ENCODE measurements around the gene RUNDC1.

Gene RUNDC1

DNA sequence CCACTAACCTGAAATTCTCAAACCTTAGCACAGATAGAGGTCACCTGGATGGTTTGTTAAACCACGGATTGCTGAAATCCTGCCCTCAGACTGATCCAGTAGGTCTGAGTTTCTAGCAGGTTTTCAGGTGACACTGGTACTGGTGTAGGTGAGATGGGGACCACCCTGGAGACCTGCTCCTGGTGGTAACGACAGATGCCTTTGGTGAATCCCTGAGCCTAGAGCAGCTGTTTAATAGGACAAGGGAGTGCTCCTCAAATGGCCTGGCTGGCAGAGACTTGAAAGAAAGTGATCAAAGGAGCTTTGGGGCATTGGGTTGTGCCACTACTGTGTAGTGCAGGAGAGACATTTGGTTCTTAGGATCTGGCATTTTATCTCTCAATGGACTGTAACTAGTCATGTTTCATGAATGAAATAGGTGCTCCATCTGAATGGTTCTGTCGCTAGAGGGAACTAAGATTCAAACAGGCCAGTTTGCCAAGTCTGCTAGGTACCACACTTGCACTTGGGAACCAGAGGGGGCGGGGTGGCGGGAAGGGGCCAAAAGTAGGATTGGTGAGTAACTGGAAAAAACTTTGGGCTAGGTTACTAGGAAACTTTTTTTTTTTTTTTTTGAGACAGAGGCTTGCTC is 23.3 kb downstream of the RUNDC1 start:
- Histone ChIP-seq H3K36me3 (ENCODE audit: insufficient read depth, low read length) (peaks cover 50% of the 10 kb centered on the region), H3K4me2 (ENCODE audit: insufficient read depth, low read length) (no peak overlapping the region), H3K4me1 (ENCODE audit: insufficient read depth, low read length) (peaks cover 30% of the 10 kb centered on the region)

DNA sequence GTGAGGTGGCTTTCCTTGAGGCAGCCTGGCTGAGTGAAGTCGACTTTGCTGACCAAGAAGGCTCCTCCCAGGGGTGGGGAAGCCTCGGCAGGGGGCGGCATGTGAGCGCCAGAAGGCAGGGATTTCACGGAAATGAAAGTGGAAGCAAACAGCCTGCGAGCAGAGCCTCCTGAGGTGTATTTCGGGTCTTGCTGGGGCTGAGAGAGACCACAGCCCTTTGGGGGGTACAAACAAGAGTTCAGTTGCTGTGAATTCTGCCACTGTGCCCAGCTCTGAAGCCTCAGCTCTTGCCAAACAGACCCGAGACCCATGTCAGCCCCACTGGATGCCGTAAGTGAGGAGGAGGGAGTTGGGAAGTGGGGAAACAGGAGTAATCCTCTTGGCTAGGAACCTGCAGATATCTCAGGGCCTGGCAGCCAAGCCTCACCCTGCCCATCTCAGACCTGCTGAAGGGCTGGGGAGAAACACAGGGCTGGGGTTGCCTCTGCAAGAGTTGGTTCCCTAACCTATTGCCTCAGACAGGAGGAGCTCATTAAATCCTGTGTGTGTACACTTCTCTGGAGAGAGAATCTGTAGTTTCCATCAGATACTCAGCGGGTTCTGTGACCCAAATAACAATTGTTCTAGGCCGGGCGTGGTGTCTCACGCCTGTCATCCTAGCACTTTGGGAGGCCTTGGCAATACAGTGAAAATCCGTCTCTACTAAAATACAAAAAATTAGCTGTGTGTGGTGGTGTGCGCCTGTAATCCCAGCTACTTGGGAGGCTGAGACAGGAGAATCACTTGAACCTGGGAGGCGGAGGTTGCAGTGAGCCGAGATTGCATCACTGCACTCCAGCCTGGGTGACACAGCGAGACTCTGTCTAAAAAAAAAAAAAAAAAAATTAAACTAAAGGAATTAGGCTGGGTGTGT is 26.5 kb downstream of the RUNDC1 start, which contains the start of gene IFI35:
IFI35 (plus strand) TSS at position 146 of the 913 bp plus-strand sequence; CDS start at position 310, 164 bp downstream.
- H3K36me3 ChIP-seq (ENCODE audit: insufficient read depth, low read length), result peaks cover 21% of the 10 kb centered on the region
- DNase-seq, result peak; percentile 92
- 0 out of 2 replicates have a peak, but pooled peaks cover 5% of the 10 kb centered on the region for H3K79me2 ChIP-seq (ENCODE audit: insufficient read depth, low read length)
- H2AFZ ChIP-seq (ENCODE audit: low read depth, low read length), result peak within 1 kb of the TSS; percentile 89
- H3K4me1 ChIP-seq (ENCODE audit: insufficient read depth, low read length), result peaks cover 15% of the 10 kb centered on the region
- peak within 1 kb of the TSS; percentile 69 for H3K9ac ChIP-seq (ENCODE audit: low read depth, low read length)
- H3K4me2 ChIP-seq (ENCODE audit: insufficient read depth, low read length), result peak within 1 kb of the TSS; percentile 72
- H4K20me1 ChIP-seq (ENCODE audit: insufficient read depth, low read length), result no peaks in the 10 kb centered on the region
- no peaks in the 10 kb centered on the region for H3K9me3 ChIP-seq (ENCODE audit: insufficient read depth, low read length, severe bottlenecking)
- ATAC-seq (ENCODE audit: insufficient read depth, low read depth), result peak; percentile 98
- H3K27ac ChIP-seq (ENCODE audit: low read length), result peak within 1 kb of the TSS; percentile 92
- peak within 1 kb of the TSS; percentile 32 to 65; a peak in 3 of 4 replicates for H3K4me3 ChIP-seq (ENCODE audit: low read depth in 1 of 2, low read length in 2 of 2)
- no peaks in the 10 kb centered on the region for H3K27me3 ChIP-seq (ENCODE audit: insufficient read depth, low read length, poor library complexity)
- TF ChIP-seq, protein P1, sequence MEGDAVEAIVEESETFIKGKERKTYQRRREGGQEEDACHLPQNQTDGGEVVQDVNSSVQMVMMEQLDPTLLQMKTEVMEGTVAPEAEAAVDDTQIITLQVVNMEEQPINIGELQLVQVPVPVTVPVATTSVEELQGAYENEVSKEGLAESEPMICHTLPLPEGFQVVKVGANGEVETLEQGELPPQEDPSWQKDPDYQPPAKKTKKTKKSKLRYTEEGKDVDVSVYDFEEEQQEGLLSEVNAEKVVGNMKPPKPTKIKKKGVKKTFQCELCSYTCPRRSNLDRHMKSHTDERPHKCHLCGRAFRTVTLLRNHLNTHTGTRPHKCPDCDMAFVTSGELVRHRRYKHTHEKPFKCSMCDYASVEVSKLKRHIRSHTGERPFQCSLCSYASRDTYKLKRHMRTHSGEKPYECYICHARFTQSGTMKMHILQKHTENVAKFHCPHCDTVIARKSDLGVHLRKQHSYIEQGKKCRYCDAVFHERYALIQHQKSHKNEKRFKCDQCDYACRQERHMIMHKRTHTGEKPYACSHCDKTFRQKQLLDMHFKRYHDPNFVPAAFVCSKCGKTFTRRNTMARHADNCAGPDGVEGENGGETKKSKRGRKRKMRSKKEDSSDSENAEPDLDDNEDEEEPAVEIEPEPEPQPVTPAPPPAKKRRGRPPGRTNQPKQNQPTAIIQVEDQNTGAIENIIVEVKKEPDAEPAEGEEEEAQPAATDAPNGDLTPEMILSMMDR (IDR thresholded peaks at IDR 0.05; ENCODE audit: borderline replicate concordance, extremely low read depth, low read length, poor library complexity, severe bottlenecking), result peak; percentile 86
- no peak for TF ChIP-seq EZH2 (IDR thresholded peaks at IDR 0.05; ENCODE audit: borderline replicate concordance, low read depth, low read length, severe bottlenecking)

More for the DNA sequence above, 23.3 kb downstream of the RUNDC1 start:
- H3K27me3 ChIP-seq (ENCODE audit: insufficient read depth, low read length, poor library complexity), result no peaks in the 10 kb centered on the region
- peaks cover 22% of the 10 kb centered on the region for H3K79me2 ChIP-seq (ENCODE audit: insufficient read depth, low read length)
- DNase-seq (no peak), ATAC-seq (ENCODE audit: insufficient read depth, low read depth) (no peak)
- no peak overlapping the region for H2AFZ ChIP-seq (ENCODE audit: low read depth, low read length)
- H3K27ac ChIP-seq (ENCODE audit: low read length), result no peak overlapping the region
- H3K4me3 ChIP-seq (ENCODE audit: low read depth in 1 of 2, low read length in 2 of 2), result no peak overlapping the region
- H4K20me1 ChIP-seq (ENCODE audit: insufficient read depth, low read length), result peaks cover 22% of the 10 kb centered on the region
- H3K9ac ChIP-seq (ENCODE audit: low read depth, low read length), result no peak overlapping the region; the same call in 1 of the 2 replicates
- no peaks in the 10 kb centered on the region for H3K9me3 ChIP-seq (ENCODE audit: insufficient read depth, low read length, severe bottlenecking)
- TF ChIP-seq, protein P1 (IDR thresholded peaks at IDR 0.05; ENCODE audit: borderline replicate concordance, extremely low read depth, low read length, poor library complexity, severe bottlenecking), result no peak
- TF ChIP-seq EZH2 (IDR thresholded peaks at IDR 0.05; ENCODE audit: borderline replicate concordance, low read depth, low read length, severe bottlenecking), result no peak

DNA sequence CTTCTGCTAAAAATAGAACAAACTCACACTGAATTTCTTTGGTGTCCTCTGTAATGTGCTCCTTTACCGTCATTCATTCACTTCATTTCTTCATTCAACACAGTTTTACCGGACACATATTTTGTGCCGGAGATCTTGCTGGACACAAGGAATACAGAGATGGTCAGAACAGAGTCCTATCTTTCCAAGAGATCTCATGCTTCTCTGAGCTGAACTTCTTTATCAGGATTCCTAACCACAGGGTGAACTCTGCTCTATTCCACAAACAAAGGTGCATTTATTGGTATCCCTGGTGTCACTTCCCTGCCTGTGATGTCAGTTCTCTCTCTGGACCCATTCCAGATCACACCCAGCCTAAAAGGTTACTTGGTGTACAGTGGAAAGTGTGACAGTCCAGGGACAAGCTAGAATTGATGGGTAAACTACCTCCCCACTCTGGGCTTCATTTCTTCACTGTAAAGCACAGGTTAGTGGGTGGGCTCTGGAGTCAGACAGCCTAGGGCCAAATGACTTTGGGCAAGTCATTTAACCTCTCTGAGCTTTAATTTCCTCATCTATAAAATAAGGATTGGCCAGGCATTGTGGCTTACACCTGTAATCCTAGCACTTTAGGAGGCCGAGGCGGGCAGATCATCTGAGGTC is 30.4 kb downstream of the RUNDC1 start:
- TF ChIP-seq, protein P1 (IDR thresholded peaks at IDR 0.05; ENCODE audit: borderline replicate concordance, extremely low read depth, low read length, poor library complexity, severe bottlenecking), result no peak
- TF ChIP-seq EZH2 (IDR thresholded peaks at IDR 0.05; ENCODE audit: borderline replicate concordance, low read depth, low read length, severe bottlenecking), result no peak
- no peaks in the 10 kb centered on the region for H3K9me3 ChIP-seq (ENCODE audit: insufficient read depth, low read length, severe bottlenecking)
- peaks cover 14% of the 10 kb centered on the region for H3K36me3 ChIP-seq (ENCODE audit: insufficient read depth, low read length)
- H3K4me2 ChIP-seq (ENCODE audit: insufficient read depth, low read length), result no peak overlapping the region
- no peak for DNase-seq
- H3K27me3 ChIP-seq (ENCODE audit: insufficient read depth, low read length, poor library complexity), result no peaks in the 10 kb centered on the region
- H3K79me2 ChIP-seq (ENCODE audit: insufficient read depth, low read length), result 0 out of 2 replicates have a peak, but pooled peaks cover 5% of the 10 kb centered on the region
- no peak overlapping the region for H3K4me3 ChIP-seq (ENCODE audit: low read depth in 1 of 2, low read length in 2 of 2)
- no peak overlapping the region for H3K9ac ChIP-seq (ENCODE audit: low read depth, low read length)
- ATAC-seq (ENCODE audit: insufficient read depth, low read depth), result no peak
- H3K4me1 ChIP-seq (ENCODE audit: insufficient read depth, low read length), result peaks cover 15% of the 10 kb centered on the region
- no peak overlapping the region for H2AFZ ChIP-seq (ENCODE audit: low read depth, low read length)
- no peaks in the 10 kb centered on the region for H4K20me1 ChIP-seq (ENCODE audit: insufficient read depth, low read length)
- H3K27ac ChIP-seq (ENCODE audit: low read length), result no peak overlapping the region
